B cell (primary cell): Measurements from ENCODE around the gene TRIM24. TPM values are rescaled to one million over a fixed set of nuclear protein-coding genes. Genes with fewer than 3 reads are reported as not detected.

Source experiments
- ATAC-seq: fragments of 200-7000 bp; cut with Tn5 transposase; one replicate; pipeline ENCODE4 v1.10.0; 2021; ENCODE audit warnings: low read depth, mild to moderate bottlenecking, moderate number of reproducible peaks, moderate library complexity
- CTCF ChIA-PET: fragments of 350-600 bp; sonication (Branson Sonifier 250); formaldehyde crosslinking; loops from one replicate; lab custom pipeline; 2021; ENCODE audit warnings: antibody characterized with exemption, inconsistent platforms; lab: Charles Lee
- POLR2A ChIA-PET: fragments of 350-600 bp; sonication (Branson Sonifier 250); formaldehyde crosslinking; loops from one replicate; lab custom pipeline; 2021; ENCODE audit warnings: antibody characterized with exemption; lab: Charles Lee
- DNase-seq: peaks from one replicate; pipeline ENCODE4 v3.0.0; 2013
- H2AFZ ChIP-seq: 2 replicates; pipeline ENCODE4 v1.6.1; 2012; ENCODE audit warnings: mild to moderate bottlenecking, low read depth, low read length; ENCODE audit not compliant: insufficient read depth, poor library complexity, severe bottlenecking
- H3K27ac ChIP-seq, 2 donors: 1 replicate in 1 of 2; 2 replicates in 1 of 2; pipeline ENCODE4 v1.5.1; 2012 to 2013; ENCODE audit warnings: low read length in 2 of 2, mild to moderate bottlenecking in 2 of 2, moderate library complexity in 1 of 2
- H3K27me3 ChIP-seq, 4 experiments: fragments of 200-600 bp in 1 of 4; sonication (generic) in 1 of 4; replicated peaks in 1 of 4; 1 replicate in 2 of 4; 2 replicates in 2 of 4; pipeline versions ENCODE4 v1.6.1 to v1.7.0; 2013 to 2016; ENCODE audit warnings: low read length in 3 of 4, mild to moderate bottlenecking in 2 of 4, mixed read lengths in 1 of 4, moderate library complexity in 1 of 4; ENCODE audit not compliant: insufficient read depth in 4 of 4, control insufficient read depth in 3 of 4; ENCODE audit errors: control extremely low read depth in 1 of 4
- H3K36me3 ChIP-seq, 2 experiments: replicated peaks in 1 of 2; 1 replicate in 1 of 2; 2 replicates in 1 of 2; pipeline versions ENCODE4 v1.6.1 to v1.7.1; 2013; ENCODE audit warnings: low read length in 1 of 2; ENCODE audit not compliant: insufficient read depth in 2 of 2, control insufficient read depth in 1 of 2; ENCODE audit errors: control extremely low read depth in 1 of 2, extremely low read depth in 1 of 2
- H3K4me1 ChIP-seq, 2 donors: fragments of 200-600 bp in 1 of 2; sonication (generic) in 1 of 2; 1 replicate in 1 of 2; 2 replicates in 1 of 2; pipeline versions ENCODE4 v1.5.1 to v1.6.1; 2013 to 2017; ENCODE audit warnings: low read length in 2 of 2; ENCODE audit not compliant: control insufficient read depth in 2 of 2, insufficient read depth in 2 of 2
- H3K4me2 ChIP-seq: replicated peaks from 2 replicates; pipeline ENCODE3; 2012; ENCODE audit warnings: mild to moderate bottlenecking, low read depth, low read length; ENCODE audit not compliant: poor library complexity, severe bottlenecking
- H3K4me3 ChIP-seq, 5 experiments: fragments of 200-600 bp in 1 of 5; sonication (generic) in 1 of 5; 1 replicate in 3 of 5; 2 replicates in 2 of 5; pipeline versions ENCODE4 v1.5.1 to v1.7.0; 2011 to 2016; ENCODE audit warnings: low read length in 4 of 5, mild to moderate bottlenecking in 4 of 5, low read depth in 2 of 5, control low read depth in 1 of 5, moderate library complexity in 1 of 5; ENCODE audit not compliant: insufficient read depth in 1 of 5; ENCODE audit errors: control extremely low read depth in 1 of 5, extremely low read depth in 1 of 5
- H3K79me2 ChIP-seq: fragments of 200-600 bp; sonication (generic); one replicate; pipeline ENCODE4 v1.6.0; 2016; ENCODE audit warnings: low read length; ENCODE audit not compliant: control insufficient read depth, insufficient read depth
- H3K9ac ChIP-seq: fragments of 200-600 bp; sonication (generic); 2 replicates; pipeline ENCODE4 v1.6.1; 2017; ENCODE audit warnings: mild to moderate bottlenecking, low read length, moderate library complexity
- H3K9me3 ChIP-seq, 3 donors: one replicate each; pipeline versions ENCODE4 v1.6.1 to v1.7.1; 2013; ENCODE audit warnings: low read length in 2 of 3; ENCODE audit not compliant: control insufficient read depth in 2 of 3, insufficient read depth in 1 of 3; ENCODE audit errors: control extremely low read depth in 1 of 3
- H4K20me1 ChIP-seq: 2 replicates; pipeline ENCODE4 v1.6.0; 2012; ENCODE audit warnings: mild to moderate bottlenecking, low read length; ENCODE audit not compliant: insufficient read depth, control insufficient read depth, poor library complexity, severe bottlenecking
- H3K27ac Mint-ChIP-seq: one replicate; pipeline ENCODE4 v1.8.0; 2021; ENCODE audit warnings: mixed read lengths
- H3K27me3 Mint-ChIP-seq: one replicate; pipeline ENCODE4 v1.8.0; 2021; ENCODE audit warnings: mixed read lengths
- H3K4me1 Mint-ChIP-seq: one replicate; pipeline ENCODE4 v1.8.0; 2021; ENCODE audit warnings: mixed read lengths
- H3K4me3 Mint-ChIP-seq: one replicate; pipeline ENCODE4 v1.8.0; 2021; ENCODE audit warnings: mixed read lengths
- H3K9me3 Mint-ChIP-seq: one replicate; pipeline ENCODE4 v1.8.0; 2022; ENCODE audit warnings: mixed read lengths; ENCODE audit not compliant: insufficient read depth
- CTCF ChIP-seq: fragments of 200-600 bp; IDR thresholded peaks from one replicate; pipeline ENCODE4 v1.8.0; 2022; ENCODE audit warnings: antibody characterized with exemption, mild to moderate bottlenecking
- EZH2 ChIP-seq: IDR thresholded peaks from 2 replicates; pipeline ENCODE4 v1.6.1; 2012; ENCODE audit warnings: borderline replicate concordance, low read depth, mild to moderate bottlenecking, moderate library complexity, low read length; ENCODE audit not compliant: insufficient read depth, poor library complexity, severe bottlenecking
- WGBS: methylation state at CpG from one replicate; pipeline ENCODE4 v1.1.5; 2013; ENCODE audit warnings: missing lambda C conversion rate; ENCODE audit not compliant: insufficient coverage; 5-methylcytosine and 5-hydroxymethylcytosine counted together
- intact Hi-C: fragments of 100-400 bp; cut with micrococcal nuclease; formaldehyde crosslinking; loops from one replicate; pipeline ENCODE4 v1.10.0; 2022
- polyA plus RNA-seq: library from polyadenylated mRNA; depleted of rRNA; stranded (reverse); fragments of >200 nt; gene quantifications from 2 replicates; pipeline ENCODE4 v1.2.3, GENCODE V29; 2012
- total RNA-seq, 2 donors: library from RNA; stranded (reverse); fragments of 120-200 nt in 1 of 2; gene quantifications; 1 replicate in 1 of 2; 2 replicates in 1 of 2; pipeline versions ENCODE4 v1.2.3 to v1.2.4, GENCODE V29; 2013 to 2022

The TRIM24 gene
- total and polyA plus RNA-seq, 2 donors (not counting 1 experiment from before 2014, with no cell fraction given) = 3.7 to 18.7 TPM

DNA sequence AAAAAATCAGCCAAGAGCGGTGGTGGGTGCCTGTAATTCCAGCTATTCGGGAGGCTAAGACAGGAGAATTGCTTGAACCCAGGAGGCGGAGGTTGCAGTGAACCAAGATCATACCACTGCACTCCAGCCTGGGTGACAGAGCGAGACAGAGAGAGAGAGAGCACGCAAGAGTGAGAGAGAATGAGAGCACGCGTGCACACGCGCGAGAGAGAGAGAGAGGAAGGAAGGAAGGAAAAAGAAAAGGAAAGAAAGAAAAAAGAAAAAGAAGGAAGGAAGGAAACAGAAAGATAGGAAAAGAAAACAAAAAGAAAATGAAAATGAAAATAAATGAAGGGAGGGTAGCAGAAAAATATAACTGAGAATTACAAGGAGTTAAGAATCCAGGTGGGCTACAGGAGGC lies 158.4 kb downstream of the TRIM24 start:
- Histone ChIP-seq H3K27me3 (no peaks in the 10 kb centered on the region), H2AFZ (no peak overlapping the region), H3K4me1 (no peaks in the 10 kb centered on the region), H3K27ac (no peak overlapping the region), H3K4me3 (no peak overlapping the region), H4K20me1 (no peaks in the 10 kb centered on the region), H3K36me3 (no peaks in the 10 kb centered on the region), H3K4me2 (no peak overlapping the region), H3K9ac (no peak overlapping the region), H3K79me2 (no peaks in the 10 kb centered on the region), H3K9me3 (no peaks in the 10 kb centered on the region)
- no peak overlapping the region for H3K4me3 Mint-ChIP-seq
- ChIA-PET CTCF (no interaction called here), POLR2A (no interaction called here)
- DNase-seq = no peak
- ATAC-seq = no peak
- no peaks in the 10 kb centered on the region for H3K27me3 Mint-ChIP-seq
- no peak for TF ChIP-seq EZH2
- TF ChIP-seq CTCF = peak; percentile 14
- no peak overlapping the region for H3K27ac Mint-ChIP-seq
- H3K4me1 Mint-ChIP-seq = no peaks in the 10 kb centered on the region
- WGBS = no CpG with 5 or more reads among the region's 10 CpGs
- H3K9me3 Mint-ChIP-seq = no peaks in the 10 kb centered on the region
- intact Hi-C loops = no loop called here

DNA sequence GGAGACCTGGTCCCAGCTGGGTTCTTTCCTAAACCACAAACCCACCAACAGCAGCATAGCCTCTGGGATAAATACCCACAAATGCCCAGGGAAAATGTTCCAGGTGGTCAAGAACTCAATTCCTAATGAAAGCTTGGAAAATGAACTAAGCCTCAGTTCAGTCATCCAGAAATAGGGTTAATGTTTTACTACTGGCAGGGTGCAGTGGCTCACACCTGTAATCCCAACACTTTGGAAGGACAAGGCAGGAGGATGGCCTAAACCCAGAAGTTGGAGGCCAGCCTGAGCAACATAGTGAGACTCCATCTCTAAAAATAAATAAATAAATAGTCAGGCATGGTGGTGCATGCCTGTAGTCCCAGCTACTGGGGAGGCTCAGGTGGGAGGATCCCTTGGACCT lies 158.9 kb downstream of the TRIM24 start:
- no peak for ATAC-seq
- Mint-ChIP-seq H3K4me1 (no peaks in the 10 kb centered on the region), H3K9me3 (no peaks in the 10 kb centered on the region), H3K27ac (no peak overlapping the region), H3K27me3 (no peaks in the 10 kb centered on the region), H3K4me3 (no peak overlapping the region)
- intact Hi-C loops = no loop called here
- H3K79me2 ChIP-seq = no peaks in the 10 kb centered on the region
- no peak overlapping the region for H3K4me3 ChIP-seq
- H3K4me2 ChIP-seq = no peak overlapping the region
- POLR2A ChIA-PET = no interaction called here
- H3K9ac ChIP-seq = no peak overlapping the region
- H3K9me3 ChIP-seq = no peaks in the 10 kb centered on the region
- H4K20me1 ChIP-seq = no peaks in the 10 kb centered on the region
- no peaks in the 10 kb centered on the region for H3K27me3 ChIP-seq
- no peak for DNase-seq
- H2AFZ ChIP-seq = no peak overlapping the region
- CTCF ChIA-PET = no interaction called here
- no peaks in the 10 kb centered on the region for H3K36me3 ChIP-seq
- no peak overlapping the region for H3K27ac ChIP-seq
- H3K4me1 ChIP-seq = no peaks in the 10 kb centered on the region
- TF ChIP-seq CTCF = no peak
- TF ChIP-seq EZH2 = no peak
